GM12801 (cell line): ENCODE data around the gene SMIM29.

ENCODE experiments used
- TF ChIP-seq, protein P1 (sequence below): IDR thresholded peaks from one replicate; pipeline ENCODE4 v1.5.1; 2011; ENCODE audit warnings: control low read depth; ENCODE audit not compliant: insufficient read length; ENCODE audit errors: extremely low read depth

The SMIM29 gene

DNA sequence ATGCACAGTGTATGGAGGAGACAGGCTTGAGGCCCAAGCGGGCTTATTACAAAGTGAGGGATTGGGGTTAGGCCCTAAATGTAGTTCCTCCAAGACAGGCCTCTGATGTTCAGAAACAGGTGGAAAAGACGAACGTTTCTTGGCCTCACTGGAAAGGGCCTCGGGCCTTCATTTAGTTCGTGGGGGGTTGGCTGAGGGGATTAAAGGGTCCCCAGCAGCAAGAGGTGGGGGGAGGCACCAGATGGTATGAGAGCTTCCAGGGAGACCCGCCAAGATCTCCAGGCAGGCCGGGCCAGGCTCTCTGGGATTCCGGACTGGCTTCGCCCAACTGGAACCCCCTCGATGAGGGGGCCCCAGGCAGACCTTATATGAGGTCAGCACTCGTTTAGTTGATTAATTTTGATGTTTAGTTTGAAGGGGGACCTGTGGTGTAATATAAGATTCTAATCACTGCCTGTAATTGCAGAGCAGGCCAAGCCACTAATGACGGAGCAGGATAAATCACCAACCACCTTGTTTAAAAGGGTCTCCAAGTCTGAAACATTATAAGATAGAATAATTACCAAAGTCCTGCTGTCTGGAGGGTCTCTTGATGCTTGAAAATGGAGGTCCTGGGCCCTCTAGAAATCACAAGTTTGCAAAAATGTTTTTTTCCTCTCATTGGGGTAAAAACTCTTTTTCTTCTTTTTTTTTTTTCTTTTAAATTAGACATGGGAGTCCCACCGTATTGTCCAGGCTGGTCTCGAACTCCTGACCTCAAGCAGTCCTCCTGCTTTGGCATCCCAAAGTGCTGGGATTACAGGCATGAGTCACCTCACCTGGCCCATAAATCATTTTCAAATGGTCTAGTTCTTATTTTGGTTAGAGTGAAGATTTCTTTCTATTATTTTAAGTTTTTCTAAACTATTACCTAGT is 10.0 kb downstream of the SMIM29 start:
- TF ChIP-seq, protein P1, sequence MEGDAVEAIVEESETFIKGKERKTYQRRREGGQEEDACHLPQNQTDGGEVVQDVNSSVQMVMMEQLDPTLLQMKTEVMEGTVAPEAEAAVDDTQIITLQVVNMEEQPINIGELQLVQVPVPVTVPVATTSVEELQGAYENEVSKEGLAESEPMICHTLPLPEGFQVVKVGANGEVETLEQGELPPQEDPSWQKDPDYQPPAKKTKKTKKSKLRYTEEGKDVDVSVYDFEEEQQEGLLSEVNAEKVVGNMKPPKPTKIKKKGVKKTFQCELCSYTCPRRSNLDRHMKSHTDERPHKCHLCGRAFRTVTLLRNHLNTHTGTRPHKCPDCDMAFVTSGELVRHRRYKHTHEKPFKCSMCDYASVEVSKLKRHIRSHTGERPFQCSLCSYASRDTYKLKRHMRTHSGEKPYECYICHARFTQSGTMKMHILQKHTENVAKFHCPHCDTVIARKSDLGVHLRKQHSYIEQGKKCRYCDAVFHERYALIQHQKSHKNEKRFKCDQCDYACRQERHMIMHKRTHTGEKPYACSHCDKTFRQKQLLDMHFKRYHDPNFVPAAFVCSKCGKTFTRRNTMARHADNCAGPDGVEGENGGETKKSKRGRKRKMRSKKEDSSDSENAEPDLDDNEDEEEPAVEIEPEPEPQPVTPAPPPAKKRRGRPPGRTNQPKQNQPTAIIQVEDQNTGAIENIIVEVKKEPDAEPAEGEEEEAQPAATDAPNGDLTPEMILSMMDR, result no peak

DNA sequence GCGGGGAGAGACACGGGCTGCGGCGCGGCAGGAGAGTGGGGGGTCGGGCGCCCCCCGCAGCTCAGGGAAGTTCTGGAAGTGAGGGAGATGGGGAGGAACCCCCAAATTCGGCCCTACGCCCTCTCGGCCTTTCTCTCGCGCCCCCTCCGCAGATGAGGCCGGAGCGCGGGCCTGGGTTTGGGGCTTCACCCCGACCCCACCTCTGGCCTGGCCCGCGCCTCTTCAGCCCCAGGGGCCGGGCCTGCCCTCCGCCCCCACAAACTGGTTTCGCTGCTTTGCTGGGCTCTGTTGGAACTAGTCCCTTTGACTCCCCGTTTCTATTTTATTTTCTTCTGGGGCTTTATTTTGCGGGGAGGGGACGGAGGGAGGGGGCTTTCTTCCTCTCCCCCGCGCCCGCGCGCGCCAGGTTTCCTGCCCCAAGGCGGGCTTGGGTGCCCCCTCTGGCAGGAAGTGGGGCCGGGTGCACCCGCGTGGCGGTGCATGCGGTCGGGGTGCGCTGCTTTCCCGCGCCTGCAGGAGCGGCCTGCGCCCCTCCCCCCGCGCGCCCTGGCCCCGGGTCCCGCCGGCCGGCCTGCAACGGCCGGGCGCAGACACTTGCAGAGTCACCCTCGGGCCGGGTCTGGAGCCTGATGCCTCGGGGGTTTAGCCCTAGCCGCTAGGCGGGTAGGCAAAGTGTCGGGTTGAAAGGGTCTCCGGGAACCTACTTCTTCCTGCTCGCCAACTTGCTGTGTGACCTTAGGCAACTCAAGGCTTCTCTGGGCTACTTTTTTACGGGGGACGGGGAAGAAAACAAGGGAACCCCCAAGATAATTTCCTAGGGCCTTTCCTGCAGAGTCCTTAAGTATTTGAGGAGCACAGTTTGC is 10.9 kb downstream of the SMIM29 start:
- TF ChIP-seq, protein P1, result no peak

DNA sequence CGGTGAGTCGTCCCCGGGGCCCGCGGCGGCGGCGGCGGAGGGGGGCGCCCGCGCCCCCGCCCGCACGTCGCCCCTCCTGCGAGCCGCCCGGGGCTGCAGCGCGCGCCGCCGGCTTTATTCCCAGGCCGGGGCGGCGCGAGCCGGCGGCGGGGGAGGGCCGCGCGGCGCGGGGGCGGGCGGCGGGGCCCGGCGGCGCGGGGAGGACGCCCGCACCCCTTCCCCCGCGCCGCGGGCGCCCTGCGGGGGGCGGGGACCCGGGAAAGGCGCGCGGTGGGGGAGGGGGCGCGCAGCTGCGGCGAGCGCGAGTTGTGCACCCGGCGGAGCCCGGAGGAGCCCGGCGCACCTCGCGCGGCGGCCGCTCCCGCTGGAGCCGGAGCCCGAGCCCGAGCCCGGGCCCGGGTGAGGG is 11.5 kb downstream of the SMIM29 start:
- TF ChIP-seq, protein P1, result no peak

DNA sequence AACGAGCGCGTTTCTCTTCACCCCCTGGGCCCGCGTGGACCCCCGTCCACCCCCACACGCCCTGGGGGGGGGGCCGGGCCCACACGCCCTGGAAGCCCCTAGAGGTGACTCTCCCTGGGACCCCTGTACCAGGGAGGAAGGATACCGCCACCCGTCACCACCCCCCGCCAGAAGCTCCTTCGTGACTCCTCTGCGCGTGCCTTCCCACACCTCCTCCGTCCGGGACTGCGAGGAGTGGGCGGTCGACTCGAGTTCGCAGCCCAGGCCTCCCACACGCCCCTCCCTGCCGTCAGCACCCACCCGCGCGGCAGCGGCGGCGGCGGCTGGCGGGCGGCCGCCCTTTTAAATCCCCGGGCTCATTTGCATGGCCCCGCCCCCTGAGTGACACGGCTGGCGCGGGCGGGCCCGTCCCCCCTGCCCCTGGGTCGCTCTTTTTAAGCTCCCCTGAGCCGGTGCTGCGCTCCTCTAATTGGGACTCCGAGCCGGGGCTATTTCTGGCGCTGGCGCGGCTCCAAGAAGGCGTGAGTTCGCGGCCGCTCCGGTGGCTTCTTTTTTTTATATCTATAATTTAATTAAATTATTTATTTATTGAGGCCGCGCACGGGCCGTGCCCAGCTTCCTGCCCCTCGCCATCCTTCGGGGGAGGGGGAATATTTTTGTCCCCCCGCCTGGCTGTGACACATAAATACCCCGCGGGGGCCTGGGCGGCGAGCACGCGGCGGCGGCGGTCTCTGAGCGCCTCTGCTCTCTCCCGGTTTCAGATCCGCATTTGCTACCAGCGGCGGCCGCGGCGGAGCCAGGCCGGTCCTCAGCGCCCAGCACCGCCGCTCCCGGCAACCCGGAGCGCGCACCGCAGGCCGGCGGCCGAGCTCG is 12.1 kb downstream of the SMIM29 start, which contains the start of gene HMGA1:
TSS of gene HMGA1 (plus strand) at position 431 of the 873 bp plus-strand sequence. CDS start 3,908 bp downstream, outside the sequence.
- TF ChIP-seq, protein P1, result no peak

DNA sequence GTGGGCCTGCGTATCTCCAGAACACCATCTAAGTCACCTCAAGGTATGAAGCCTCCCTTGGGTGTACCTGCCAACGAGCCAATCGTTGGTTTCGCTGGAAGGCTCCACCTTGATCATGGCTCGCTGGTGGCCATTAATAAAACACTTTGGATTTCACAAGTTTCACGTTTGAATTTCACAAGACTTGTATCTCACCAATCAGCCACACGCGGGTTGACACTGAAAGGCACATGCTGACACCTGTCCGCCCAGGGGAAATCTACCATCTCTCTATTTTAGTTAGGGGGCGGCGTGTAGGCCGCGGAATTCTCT is 12.7 kb downstream of the SMIM29 start:
- TF ChIP-seq, protein P1, result no peak

DNA sequence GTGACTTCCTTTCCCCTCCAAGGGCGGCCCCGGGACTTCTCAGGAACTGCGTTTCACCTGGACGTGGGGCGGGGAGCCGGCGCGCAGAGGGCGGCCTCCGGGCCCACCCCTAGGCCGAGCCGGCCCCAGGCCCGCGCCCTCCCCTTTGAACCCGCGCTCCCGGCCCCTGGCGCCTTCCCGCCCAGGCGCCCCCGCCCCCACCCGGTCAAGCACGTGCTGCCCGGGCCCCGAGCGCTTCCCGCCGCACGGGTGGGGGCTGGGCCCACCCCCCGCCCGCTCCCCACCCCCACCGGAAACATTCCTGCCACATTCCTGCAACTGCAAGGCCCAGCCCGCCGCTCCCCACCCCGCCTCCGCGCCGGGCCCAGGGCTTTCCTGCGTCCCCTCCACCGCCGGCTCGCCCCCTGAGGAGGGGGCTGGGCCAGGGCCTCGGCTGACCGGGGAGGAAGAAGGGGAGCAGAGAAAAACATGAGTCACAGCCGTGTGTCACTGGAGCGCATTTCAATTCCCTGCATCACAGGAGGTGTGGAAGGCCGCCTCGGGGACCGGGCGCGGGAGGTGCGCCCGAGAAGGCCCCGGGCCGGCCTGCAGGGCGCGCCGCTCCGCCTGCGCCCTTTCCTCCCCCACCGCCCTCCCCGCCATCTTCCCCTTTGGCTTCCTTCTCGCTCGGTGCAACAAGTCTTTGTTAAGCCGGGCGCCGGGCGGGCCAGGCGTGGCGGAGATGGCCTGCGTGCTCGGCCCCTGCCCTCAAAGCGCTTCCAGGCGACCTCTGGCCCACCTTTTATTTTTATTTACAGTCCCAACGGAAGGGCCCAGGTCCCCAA is 13.3 kb downstream of the SMIM29 start:
- TF ChIP-seq, protein P1, result no peak
